Osteocyte (in vitro differentiated cells): Measurements from ENCODE around the gene PSMA6. TPM values are rescaled to one million over a fixed set of nuclear protein-coding genes. Genes with fewer than 3 reads are reported as not detected.

Source experiments
- DNase-seq: peaks from one replicate; pipeline ENCODE4 v3.0.0; 2021; ENCODE audit warnings: mixed read lengths; ENCODE audit not compliant: unreplicated experiment; ENCODE audit errors: extremely low spot score
- H3K27ac Mint-ChIP-seq: one replicate; pipeline ENCODE4 v1.8.0; 2021; ENCODE audit warnings: mild to moderate bottlenecking, mixed read lengths; ENCODE audit not compliant: unreplicated experiment
- H3K27me3 Mint-ChIP-seq: one replicate; pipeline ENCODE4 v1.8.0; 2021; ENCODE audit warnings: mixed read lengths; ENCODE audit not compliant: unreplicated experiment
- H3K36me3 Mint-ChIP-seq: one replicate; pipeline ENCODE4 v1.8.0; 2021; ENCODE audit warnings: mixed read lengths; ENCODE audit not compliant: unreplicated experiment
- H3K4me1 Mint-ChIP-seq: one replicate; pipeline ENCODE4 v1.8.0; 2021; ENCODE audit warnings: mixed read lengths; ENCODE audit not compliant: unreplicated experiment
- H3K4me3 Mint-ChIP-seq: one replicate; pipeline ENCODE4 v1.8.0; 2021; ENCODE audit warnings: mild to moderate bottlenecking, moderate library complexity, mixed read lengths; ENCODE audit not compliant: unreplicated experiment
- H3K9me3 Mint-ChIP-seq: one replicate; pipeline ENCODE4 v1.8.0; 2021; ENCODE audit warnings: mixed read lengths; ENCODE audit not compliant: unreplicated experiment
- total RNA-seq: library from RNA; stranded (reverse); gene quantifications from 2 replicates; pipeline ENCODE4 v1.2.1, GENCODE V29; 2021
- TF ChIP-seq, protein P1 (sequence below): fragments of 200-600 bp; sonication (generic); IDR thresholded peaks from 2 replicates; pipeline ENCODE4 v1.5.0; 2021; ENCODE audit warnings: antibody characterized with exemption, mild to moderate bottlenecking, moderate library complexity

The PSMA6 gene
- total RNA-seq, 1 donor from 2014 or later = 146 TPM

DNA sequence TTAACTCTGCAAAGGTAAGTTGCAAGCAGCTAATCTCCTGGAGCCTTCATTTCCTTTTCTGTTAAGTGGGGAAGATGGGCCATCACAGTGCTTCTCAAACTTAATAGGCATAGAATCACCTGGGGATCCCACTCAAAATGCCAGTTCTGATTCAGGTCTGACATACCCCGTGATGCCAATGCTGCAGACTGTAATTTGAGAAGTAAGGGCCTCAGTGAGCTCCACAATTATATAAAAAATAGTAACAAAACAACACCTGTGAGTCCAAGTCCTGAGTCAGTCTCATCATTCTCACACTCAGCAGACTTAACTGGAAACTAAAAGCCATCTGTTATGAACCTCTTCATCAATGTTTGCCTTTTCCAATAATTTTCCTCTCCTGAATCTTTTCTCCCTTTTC lies 10.8 kb upstream of the PSMA6 start:
- Mint-ChIP-seq H3K9me3 (no peaks in the 10 kb centered on the region), H3K36me3 (peaks cover 16% of the 10 kb centered on the region), H3K27me3 (no peaks in the 10 kb centered on the region), H3K27ac (no peak overlapping the region), H3K4me3 (no peak overlapping the region), H3K4me1 (no peaks in the 10 kb centered on the region)
- TF ChIP-seq, protein P1, sequence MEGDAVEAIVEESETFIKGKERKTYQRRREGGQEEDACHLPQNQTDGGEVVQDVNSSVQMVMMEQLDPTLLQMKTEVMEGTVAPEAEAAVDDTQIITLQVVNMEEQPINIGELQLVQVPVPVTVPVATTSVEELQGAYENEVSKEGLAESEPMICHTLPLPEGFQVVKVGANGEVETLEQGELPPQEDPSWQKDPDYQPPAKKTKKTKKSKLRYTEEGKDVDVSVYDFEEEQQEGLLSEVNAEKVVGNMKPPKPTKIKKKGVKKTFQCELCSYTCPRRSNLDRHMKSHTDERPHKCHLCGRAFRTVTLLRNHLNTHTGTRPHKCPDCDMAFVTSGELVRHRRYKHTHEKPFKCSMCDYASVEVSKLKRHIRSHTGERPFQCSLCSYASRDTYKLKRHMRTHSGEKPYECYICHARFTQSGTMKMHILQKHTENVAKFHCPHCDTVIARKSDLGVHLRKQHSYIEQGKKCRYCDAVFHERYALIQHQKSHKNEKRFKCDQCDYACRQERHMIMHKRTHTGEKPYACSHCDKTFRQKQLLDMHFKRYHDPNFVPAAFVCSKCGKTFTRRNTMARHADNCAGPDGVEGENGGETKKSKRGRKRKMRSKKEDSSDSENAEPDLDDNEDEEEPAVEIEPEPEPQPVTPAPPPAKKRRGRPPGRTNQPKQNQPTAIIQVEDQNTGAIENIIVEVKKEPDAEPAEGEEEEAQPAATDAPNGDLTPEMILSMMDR = no peak
- no peak for DNase-seq

DNA sequence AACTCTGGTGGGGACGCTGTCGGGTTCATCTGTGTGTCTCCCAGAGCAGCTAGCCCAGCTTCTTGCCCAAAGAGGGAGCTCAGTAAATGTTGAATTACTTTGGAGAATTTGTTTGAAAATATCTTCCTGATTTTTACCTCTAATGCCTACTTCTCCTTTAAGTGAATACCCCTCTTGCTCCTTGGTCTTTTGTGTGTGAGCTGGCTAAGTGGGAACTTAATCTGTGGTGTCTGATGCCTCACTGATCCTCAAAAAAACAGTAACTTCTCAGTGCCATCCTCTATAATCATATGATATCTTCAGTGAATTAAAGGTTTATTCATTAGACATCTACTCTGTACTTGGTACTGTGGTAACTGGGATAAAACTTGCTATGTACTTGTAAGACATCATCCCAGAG lies 7.7 kb upstream of the PSMA6 start:
- TF ChIP-seq, protein P1 = no peak
- Mint-ChIP-seq H3K4me1 (no peaks in the 10 kb centered on the region), H3K27me3 (no peaks in the 10 kb centered on the region), H3K9me3 (no peaks in the 10 kb centered on the region), H3K4me3 (no peak overlapping the region), H3K27ac (no peak overlapping the region), H3K36me3 (peaks cover 9% of the 10 kb centered on the region)
- DNase-seq = no peak

DNA sequence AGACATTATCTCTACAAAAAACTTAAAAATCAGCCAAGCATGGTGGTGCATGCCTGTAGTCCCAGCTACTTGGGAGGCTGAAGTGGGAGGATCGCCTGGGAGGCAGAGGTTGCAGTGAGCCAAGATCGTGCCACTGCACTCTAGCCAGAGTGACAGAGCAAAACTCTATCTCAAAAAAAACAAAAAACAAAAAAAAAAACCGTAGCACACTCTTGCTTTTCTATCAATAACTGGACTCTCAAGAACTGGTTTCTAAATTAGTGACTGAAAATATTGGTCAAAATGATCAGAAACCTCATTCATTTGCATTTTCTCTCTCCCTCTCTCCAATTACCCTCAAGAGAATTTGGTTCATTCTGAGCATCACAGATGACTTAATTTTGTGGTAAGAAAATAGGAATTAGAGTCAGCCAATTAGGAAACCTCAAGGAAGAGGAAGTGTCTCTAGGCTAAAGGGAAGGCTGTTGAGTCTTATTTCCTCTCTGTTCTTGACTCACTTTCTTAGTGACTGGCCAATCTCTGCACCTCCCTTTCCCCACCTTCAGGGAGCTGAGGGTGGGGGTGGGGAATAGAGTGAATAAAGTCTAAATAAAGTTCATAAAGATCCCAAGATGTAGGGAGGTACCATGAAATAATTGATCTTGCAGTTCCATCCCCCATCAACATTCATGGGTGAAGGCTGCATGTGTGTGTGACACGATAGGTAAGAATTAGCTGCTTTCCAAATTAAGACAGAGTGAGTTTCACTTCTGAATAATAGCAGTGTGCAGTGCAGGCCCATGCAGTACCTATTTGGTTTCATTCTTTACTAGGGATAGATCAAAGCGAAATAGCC lies 6.8 kb upstream of the PSMA6 start:
- H3K27me3 Mint-ChIP-seq = no peaks in the 10 kb centered on the region

DNA sequence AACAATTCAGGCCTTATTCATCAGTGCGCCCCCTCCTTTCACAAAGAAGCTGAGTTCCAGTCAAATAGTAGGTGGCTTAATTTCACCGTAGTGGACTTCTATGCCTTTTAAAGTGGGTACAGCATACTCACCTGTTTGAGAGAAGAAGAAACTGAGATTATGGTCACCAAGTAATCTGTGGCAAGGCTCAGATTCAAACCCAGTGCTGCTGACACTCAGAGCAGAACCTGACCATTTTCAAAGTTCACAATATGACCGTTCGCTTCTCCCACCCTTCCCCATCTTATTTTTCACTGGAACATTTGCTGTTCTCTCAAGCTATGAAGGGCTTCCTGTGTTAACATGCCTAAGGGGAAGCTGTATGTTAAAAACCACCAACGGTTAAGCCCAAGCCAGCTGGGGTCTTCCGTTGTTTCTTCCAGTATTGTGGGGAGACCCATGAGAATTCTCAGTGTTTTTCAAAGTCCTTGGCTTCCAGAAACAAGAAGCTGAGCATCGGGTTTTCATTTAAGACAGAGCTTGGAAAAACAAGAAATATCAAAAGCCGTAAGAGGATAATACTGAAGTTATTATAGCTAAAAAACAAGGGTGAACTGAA lies 6.1 kb upstream of the PSMA6 start:
- H3K9me3 Mint-ChIP-seq = no peaks in the 10 kb centered on the region
- H3K4me1 Mint-ChIP-seq = no peaks in the 10 kb centered on the region
- no peak for DNase-seq
- peaks cover 3% of the 10 kb centered on the region for H3K36me3 Mint-ChIP-seq
- TF ChIP-seq, protein P1 = no peak
- no peak overlapping the region for H3K4me3 Mint-ChIP-seq
- no peak overlapping the region for H3K27ac Mint-ChIP-seq
- H3K27me3 Mint-ChIP-seq = no peaks in the 10 kb centered on the region

More for the DNA sequence above, 6.8 kb upstream of the PSMA6 start:
- Mint-ChIP-seq H3K9me3 (no peaks in the 10 kb centered on the region), H3K4me3 (no peak overlapping the region), H3K4me1 (no peaks in the 10 kb centered on the region), H3K27ac (no peak overlapping the region), H3K36me3 (peaks cover 6% of the 10 kb centered on the region)
- TF ChIP-seq, protein P1 = no peak
- DNase-seq = peak; percentile 21

DNA sequence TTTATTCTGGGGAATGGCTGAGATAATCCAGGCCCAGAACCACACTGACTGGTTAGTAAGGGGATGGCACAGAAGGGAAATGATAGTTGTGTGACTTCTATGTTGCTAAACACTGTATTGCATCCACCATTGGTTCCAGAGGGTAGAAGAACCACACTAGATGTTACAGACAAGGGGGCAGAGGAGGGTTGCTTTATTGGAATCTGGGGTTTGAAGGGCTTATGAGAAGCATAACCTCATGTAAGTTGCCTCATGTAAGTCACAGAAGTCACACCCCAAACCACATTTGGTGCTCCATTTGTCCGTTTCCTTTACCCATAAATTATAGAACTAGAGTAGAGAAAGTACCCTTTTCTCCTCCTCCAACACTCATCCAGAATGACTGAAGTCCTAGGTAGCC lies 5.5 kb upstream of the PSMA6 start:
- Mint-ChIP-seq H3K4me3 (no peak overlapping the region), H3K36me3 (peaks cover 3% of the 10 kb centered on the region), H3K27me3 (no peaks in the 10 kb centered on the region), H3K9me3 (no peaks in the 10 kb centered on the region), H3K27ac (no peak overlapping the region), H3K4me1 (peaks cover under 1% of the 10 kb centered on the region)
- TF ChIP-seq, protein P1 = no peak
- DNase-seq = no peak
